IPS-15b (cell line): ENCODE results near the gene FOXP4.

Experiments
- H3K27me3 ChIP-seq: one replicate; pipeline ENCODE4 v1.6.1; 2013; ENCODE audit warnings: low read length; ENCODE audit not compliant: control insufficient read depth, insufficient read depth
- H3K36me3 ChIP-seq: one replicate; pipeline ENCODE4 v1.6.1; 2013; ENCODE audit warnings: low read length; ENCODE audit not compliant: control insufficient read depth, insufficient read depth
- H3K4me1 ChIP-seq: one replicate; pipeline ENCODE4 v1.6.1; 2013; ENCODE audit warnings: mild to moderate bottlenecking, low read length; ENCODE audit not compliant: control insufficient read depth, insufficient read depth
- H3K4me3 ChIP-seq: one replicate; pipeline ENCODE4 v1.5.1; 2013; ENCODE audit warnings: low read depth, low read length
- H3K9ac ChIP-seq: one replicate; pipeline ENCODE4 v1.6.1; 2013; ENCODE audit warnings: low read depth, mild to moderate bottlenecking, low read length
- H3K9me3 ChIP-seq: one replicate; pipeline ENCODE4 v1.6.1; 2013; ENCODE audit warnings: mild to moderate bottlenecking, low read length; ENCODE audit not compliant: control insufficient read depth, insufficient read depth

FOXP4 gene

DNA sequence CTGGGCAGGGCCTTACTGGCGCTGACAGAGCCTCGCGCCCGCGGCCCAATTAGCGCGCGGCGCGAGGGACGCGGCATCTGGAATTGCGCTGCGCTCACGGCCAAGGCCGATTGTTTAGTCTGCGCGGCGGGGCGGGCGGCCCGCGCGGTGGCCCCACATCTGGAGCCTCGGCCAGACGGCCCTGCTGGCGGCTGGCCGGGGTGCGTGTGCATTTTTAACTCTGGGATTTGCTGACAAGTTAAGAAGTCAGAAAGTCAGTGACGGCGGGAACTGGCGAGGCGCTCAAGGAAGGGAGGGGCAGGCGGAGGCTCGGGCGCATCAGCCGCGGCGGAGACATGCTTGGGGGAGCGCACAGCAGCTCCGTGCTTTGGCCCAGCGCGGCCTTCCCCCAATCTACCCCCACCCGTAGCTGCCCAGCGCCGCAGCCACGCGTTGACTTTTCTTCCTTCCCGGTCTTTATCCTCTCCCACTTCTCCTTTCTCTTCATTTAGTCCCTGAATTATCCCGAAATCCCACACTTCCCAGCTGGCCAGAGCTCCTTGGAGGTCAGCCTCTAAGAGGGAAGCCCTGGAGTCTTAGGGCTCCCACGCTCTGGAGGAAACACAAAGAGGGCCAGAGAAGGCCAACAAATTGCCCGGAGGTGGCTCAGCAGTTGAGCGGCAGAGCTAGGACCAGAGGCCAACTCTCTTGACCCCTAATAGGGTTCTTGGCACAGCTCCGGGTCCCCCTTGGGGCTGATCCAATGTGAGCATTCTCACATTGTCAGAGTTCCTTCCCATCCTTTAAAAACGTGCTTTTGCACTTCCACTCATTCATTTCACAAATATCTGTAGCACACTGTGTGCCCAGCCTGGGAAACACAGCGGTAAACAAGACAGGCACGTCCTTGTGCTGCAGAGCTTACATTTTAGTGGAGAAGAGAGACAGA lies 40.8 kb upstream of the FOXP4 start:
- peaks cover 15% of the 10 kb centered on the region for H3K4me1 ChIP-seq
- H3K36me3 ChIP-seq = no peaks in the 10 kb centered on the region
- no peak overlapping the region for H3K9ac ChIP-seq
- H3K4me3 ChIP-seq = peak overlapping the region; percentile 46
- peaks cover 80% of the 10 kb centered on the region for H3K27me3 ChIP-seq
- H3K9me3 ChIP-seq = no peaks in the 10 kb centered on the region

DNA sequence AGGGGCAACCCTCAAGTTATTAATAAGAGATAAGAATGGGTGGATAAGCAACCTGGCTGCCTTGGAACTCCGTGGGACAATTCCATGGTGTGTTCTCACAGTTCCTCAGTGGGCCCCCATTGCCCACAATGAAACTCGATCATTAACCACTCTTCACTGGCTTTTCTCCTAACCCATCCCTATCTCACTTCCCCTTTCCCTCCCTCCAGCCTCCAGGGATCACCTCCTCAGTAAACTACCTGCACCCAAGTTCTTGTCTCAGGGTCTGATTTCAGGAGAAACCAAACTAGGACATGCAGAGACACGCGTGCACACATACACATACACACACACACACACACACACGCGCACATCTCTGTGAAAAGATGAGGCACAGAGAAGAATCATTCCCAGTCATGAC lies 37.7 kb upstream of the FOXP4 start:
- Histone ChIP-seq H3K36me3 (no peaks in the 10 kb centered on the region), H3K27me3 (peaks cover 88% of the 10 kb centered on the region), H3K9ac (no peak overlapping the region), H3K4me1 (peaks cover 6% of the 10 kb centered on the region), H3K9me3 (no peaks in the 10 kb centered on the region), H3K4me3 (no peak overlapping the region)

DNA sequence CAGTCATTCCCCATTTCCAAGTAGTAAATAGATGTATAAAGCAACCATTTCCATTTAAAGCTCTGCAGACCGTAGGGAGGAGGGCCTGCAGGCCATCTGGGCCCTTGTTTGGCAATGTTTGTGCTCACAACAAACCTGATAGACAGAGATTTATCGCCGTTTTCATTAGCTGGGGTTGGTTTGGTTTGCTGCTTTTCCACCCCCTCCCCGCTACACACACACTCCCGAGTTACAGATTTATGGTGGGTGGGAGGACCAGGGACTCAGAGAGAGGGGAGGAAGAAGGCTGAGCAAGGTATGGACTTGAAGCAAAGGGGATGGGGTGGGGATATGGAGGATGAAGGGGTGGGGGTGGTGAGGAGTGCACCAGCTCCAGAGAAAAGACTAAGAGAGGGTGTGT lies 36.6 kb upstream of the FOXP4 start:
- Histone ChIP-seq H3K4me3 (no peak overlapping the region), H3K36me3 (no peaks in the 10 kb centered on the region), H3K9me3 (no peaks in the 10 kb centered on the region), H3K4me1 (peaks cover 5% of the 10 kb centered on the region), H3K9ac (no peak overlapping the region), H3K27me3 (peaks cover 92% of the 10 kb centered on the region)

DNA sequence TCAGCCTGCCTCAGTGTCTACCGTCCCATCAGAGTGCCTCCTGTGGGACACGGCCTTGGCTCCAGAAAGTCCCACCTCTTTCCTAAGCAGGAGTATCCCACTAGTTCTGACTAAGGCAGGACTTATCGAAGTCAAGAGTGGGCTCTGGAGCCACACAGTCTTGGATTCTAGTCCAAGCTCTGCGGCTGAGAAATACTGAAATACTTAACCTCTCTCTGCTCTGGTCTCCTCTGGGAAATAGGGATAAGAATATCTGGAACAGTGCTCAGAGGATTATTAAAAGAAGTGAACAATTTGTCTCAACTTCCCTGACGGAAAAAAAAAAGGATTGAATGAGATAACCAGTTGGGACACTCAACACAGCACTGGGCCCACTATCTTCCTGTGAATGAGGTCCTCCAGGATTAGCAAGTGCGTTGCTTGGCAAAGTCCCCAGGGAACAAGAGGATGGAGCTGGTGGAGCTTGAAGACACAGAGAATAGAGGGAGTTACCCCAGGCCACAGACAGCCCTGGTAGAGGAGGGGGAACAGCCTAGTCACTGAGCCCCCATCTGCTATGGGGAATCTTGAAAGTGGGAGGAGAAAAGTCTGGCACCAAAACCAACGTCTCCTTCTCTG lies 34.6 kb upstream of the FOXP4 start:
- Histone ChIP-seq H3K4me1 (no peaks in the 10 kb centered on the region), H3K36me3 (no peaks in the 10 kb centered on the region), H3K9me3 (no peaks in the 10 kb centered on the region), H3K27me3 (peaks cover 82% of the 10 kb centered on the region), H3K4me3 (no peak overlapping the region), H3K9ac (no peak overlapping the region)

DNA sequence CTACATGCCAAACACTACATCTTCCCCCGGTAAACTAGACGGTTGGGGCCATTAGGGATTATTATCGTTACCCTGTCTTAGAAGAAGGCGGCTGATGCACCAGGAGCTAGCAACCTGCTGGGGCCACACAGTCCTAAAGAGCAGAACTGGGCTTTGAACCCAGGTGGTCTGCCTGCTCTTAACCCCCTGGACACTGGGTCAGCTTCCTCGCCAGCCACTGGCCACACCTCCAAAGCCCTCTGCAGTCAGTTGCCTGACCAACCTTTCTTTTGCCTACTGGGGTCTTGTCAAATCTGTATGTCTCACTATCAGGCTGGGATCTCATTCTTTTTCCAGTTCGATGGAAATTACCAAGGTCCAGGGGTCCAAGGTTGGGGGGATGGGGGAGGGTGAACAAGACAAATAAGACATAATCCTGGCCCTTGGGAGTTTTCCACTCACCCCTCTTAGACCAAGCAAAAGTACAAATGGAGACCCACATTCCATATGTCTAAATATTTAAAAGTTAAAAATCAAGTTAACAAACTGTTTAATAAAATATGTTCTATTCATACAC lies 34.0 kb upstream of the FOXP4 start:
- Histone ChIP-seq H3K9me3 (no peaks in the 10 kb centered on the region), H3K27me3 (peaks cover 80% of the 10 kb centered on the region), H3K4me3 (no peak overlapping the region), H3K36me3 (no peaks in the 10 kb centered on the region), H3K4me1 (no peaks in the 10 kb centered on the region), H3K9ac (no peak overlapping the region)

DNA sequence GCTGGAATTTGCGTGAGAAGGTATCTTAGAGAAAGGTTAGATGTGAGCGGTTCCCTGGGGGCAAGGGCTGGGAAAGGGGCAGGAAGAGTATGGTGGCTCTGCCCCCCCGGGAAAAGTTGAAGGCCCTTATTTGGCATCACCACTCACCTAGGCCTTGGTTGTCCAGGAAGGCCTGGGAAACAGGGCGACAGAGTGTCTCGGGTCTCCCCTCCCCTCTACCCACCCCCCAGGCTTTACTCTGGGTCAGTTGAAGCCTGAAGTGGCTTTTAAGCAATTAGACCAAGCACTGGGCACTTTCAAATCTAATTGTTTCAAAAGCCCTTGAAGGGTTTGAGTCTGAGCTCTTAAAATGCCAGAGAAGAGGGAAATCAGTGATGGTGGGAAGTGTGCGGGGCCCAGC lies 30.2 kb upstream of the FOXP4 start:
- Histone ChIP-seq H3K4me3 (no peak overlapping the region), H3K36me3 (no peaks in the 10 kb centered on the region), H3K4me1 (peaks cover 3% of the 10 kb centered on the region), H3K27me3 (peaks cover 43% of the 10 kb centered on the region), H3K9me3 (no peaks in the 10 kb centered on the region), H3K9ac (no peak overlapping the region)

DNA sequence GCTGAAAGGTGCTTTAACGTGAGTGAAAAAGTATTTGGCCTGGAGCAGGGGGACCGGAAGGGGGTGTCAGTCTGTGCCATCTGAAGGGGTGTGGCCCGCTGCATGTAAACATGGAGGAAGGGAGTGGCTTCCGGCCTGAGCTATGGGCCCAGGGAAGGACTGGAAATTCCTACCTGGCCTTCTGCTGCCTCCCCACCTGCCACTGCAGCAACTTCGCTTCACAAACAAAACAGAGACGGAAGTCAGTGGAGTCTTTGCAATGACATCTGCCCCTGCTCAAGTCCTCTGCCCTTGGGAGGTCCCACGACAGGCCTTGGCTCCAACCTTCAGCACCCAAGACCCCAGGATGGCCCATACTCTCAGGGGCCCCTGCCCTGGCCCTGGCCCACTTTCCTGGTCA lies 28.1 kb upstream of the FOXP4 start:
- H3K27me3 ChIP-seq = peaks cover 35% of the 10 kb centered on the region
- no peak overlapping the region for H3K4me3 ChIP-seq
- no peak overlapping the region for H3K9ac ChIP-seq
- peaks cover 3% of the 10 kb centered on the region for H3K4me1 ChIP-seq
- H3K36me3 ChIP-seq = no peaks in the 10 kb centered on the region
- no peaks in the 10 kb centered on the region for H3K9me3 ChIP-seq

DNA sequence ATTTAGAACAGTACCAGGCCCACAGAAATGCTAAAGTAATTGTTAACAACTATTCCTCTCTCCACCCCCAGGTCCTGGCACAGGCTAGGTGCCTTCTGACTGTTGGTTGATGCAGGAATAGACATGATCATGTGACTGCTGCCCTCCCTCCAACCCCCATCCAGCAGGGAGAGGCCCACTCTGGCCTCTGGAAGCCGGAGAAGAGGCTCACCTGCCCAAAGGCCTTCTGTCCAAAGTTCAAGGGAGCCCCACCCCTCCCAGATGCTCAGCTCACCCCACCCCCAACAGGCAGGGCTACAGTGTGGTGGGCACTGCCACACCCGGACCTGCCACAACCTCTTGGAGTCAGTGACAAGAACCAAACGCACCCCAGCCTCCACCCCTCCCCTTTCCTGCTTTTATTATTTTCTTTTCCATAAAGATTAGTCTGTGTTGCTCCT lies 26.9 kb upstream of the FOXP4 start:
- H3K9ac ChIP-seq = no peak overlapping the region

DNA sequence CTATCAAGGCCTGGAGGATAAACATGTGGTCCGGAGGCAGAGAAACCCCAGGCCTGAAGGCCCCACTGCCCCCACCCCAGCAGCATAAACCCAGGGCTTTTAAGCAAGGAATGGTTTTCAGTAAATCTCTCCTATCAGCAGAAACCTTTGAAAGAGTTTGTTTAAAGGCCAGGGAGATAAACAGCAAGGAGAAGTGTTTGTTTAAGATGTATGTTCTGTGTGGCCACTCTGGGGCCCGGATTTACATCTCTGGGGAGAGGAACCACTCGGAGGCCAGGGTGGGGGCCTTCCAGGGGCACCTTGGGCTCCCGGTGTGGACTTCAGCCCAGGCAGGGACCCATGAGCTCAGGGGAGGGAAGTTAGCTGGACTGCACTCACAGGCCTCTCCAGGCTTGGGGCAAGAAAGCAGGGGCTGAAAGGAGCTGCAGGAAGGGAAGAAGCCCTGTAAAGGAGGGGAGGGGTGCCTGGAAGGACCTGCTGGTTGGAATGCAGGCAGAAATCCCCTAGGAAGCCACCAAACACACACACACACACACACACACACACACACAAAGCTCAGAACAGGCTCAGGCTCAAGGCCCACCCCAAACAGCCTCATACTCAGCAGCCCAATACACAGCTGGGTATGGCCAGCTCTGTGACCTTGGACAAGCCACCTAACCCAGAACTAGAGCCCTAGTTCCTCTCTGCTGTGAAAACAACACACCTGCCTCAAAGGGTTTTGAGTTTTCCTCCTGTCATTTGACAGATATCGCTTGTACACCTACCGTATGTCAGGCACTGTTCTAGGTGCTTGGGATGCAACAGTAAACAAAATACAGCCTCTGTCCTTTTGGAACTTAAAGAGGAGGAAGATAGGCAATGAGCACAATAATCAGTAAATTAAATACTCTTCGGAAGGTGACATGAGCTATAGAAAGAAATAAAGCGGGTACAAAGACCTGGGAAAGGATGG lies 26.2 kb upstream of the FOXP4 start:
- Histone ChIP-seq H3K36me3 (no peaks in the 10 kb centered on the region), H3K4me3 (no peak overlapping the region), H3K9ac (no peak overlapping the region), H3K4me1 (peaks cover 6% of the 10 kb centered on the region), H3K27me3 (peaks cover 28% of the 10 kb centered on the region), H3K9me3 (no peaks in the 10 kb centered on the region)

More for the DNA sequence above, 26.9 kb upstream of the FOXP4 start:
- Histone ChIP-seq H3K36me3 (no peaks in the 10 kb centered on the region), H3K9me3 (no peaks in the 10 kb centered on the region), H3K4me1 (peaks cover 3% of the 10 kb centered on the region), H3K4me3 (no peak overlapping the region), H3K27me3 (peaks cover 32% of the 10 kb centered on the region)

DNA sequence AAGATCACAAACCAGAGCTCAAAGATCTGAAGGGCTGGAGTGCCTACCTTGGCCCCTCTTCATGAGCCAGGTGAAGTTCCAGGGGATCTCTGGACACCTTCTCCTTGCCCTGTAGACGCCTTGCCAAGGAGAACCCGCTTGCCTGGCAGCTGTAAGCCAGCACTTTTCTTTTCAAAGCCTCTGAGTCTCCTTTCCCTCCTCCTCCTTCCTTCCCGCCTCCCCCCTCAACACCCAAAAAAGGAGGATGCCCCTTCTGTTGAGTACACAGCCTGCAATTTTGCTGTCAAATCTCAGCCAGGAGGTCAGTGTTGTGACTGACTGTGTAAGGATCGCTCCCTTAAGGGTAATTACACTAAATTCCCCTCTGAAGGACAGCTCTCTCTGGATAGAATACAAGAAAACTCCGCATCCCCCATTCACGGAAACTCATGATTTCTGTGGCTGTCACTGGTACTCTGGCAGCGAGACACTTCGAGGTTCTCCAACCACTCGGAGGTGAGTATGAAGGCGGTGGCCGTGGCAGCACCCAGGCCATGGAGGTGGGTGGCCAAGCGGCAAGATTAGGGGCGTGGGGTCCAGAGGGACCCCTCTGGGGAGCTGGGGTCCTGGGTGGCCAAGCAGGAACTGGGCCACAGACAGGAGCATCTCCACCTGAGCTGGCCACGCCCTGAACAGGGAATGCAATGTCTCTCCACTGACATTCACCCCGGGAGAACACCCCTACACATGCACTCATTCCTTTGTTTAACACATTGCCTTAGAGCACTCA lies 23.2 kb upstream of the FOXP4 start:
- H3K4me1 ChIP-seq = peaks cover 6% of the 10 kb centered on the region
- H3K36me3 ChIP-seq = no peaks in the 10 kb centered on the region
- peaks cover 35% of the 10 kb centered on the region for H3K27me3 ChIP-seq
- H3K9ac ChIP-seq = no peak overlapping the region
- H3K9me3 ChIP-seq = no peaks in the 10 kb centered on the region
- H3K4me3 ChIP-seq = no peak overlapping the region
